ENCODE results near the gene RNGTT.
"Not testable (repeated sequence)": the region's sequence is repeated elsewhere in the genome, so short reads cannot be mapped to it uniquely, and the experiment has no call there.

Gene RNGTT

GRCh38 chr6:88913471-88913870 is 49.9 kb downstream of the RNGTT start:
- Histone ChIP-seq H3K9me2 (replicated peaks; ENCODE audit: low read depth, low read length) (no peaks in the 10 kb centered on the region), H4K20me1 (ENCODE audit: insufficient read depth, low read length, poor library complexity, severe bottlenecking) (peaks cover 22% of the 10 kb centered on the region), H3K9me3 (ENCODE audit: insufficient read depth, low read depth, low read length) (no peaks in the 10 kb centered on the region), H3F3A (ENCODE audit: low read depth) (peaks cover 6% of the 10 kb centered on the region; the same call in 1 of the 2 replicates), H3K36me3 (ENCODE audit: insufficient read depth, low read length) (peaks cover 5% of the 10 kb centered on the region; the same call in 1 of the 2 replicates), H3K4me3 (ENCODE audit: low read length, poor library complexity, severe bottlenecking) (no peak overlapping the region), H3K79me2 (ENCODE audit: insufficient read depth, low read length) (peaks cover 63% of the 10 kb centered on the region), H3K27me3 (ENCODE audit: insufficient read depth, low read length, poor library complexity, severe bottlenecking) (no peaks in the 10 kb centered on the region), H2AFZ (ENCODE audit: low read length) (no peak overlapping the region), H3K4me1 (ENCODE audit: insufficient read depth, low read length, poor library complexity, severe bottlenecking) (peaks cover 46% of the 10 kb centered on the region), H3K9ac (ENCODE audit: low read depth, low read length, poor library complexity, severe bottlenecking) (no peak overlapping the region), H3K4me2 (ENCODE audit: low read depth, low read length, poor library complexity, severe bottlenecking) (no peak overlapping the region)
- TF ChIP-seq EZH2phosphoT487 (IDR thresholded peaks at IDR 0.05; ENCODE audit: borderline replicate concordance) (no peak), CTCF (conservative IDR thresholded peaks at IDR 0.05; ENCODE audit: low read length) (no peak)

- H3K9me3 ChIP-seq (ENCODE audit: insufficient read depth, low read depth, low read length), result no peaks in the 10 kb centered on the region
- H2AFZ ChIP-seq (ENCODE audit: low read length), result no peak overlapping the region
- TF ChIP-seq EZH2phosphoT487 (IDR thresholded peaks at IDR 0.05; ENCODE audit: borderline replicate concordance), result no peak
- TF ChIP-seq CTCF (conservative IDR thresholded peaks at IDR 0.05; ENCODE audit: low read length), result no peak
- H3K4me1 ChIP-seq (ENCODE audit: insufficient read depth, low read length, poor library complexity, severe bottlenecking), result peaks cover 32% of the 10 kb centered on the region
- no peak overlapping the region for H3K4me2 ChIP-seq (ENCODE audit: low read depth, low read length, poor library complexity, severe bottlenecking)
- H3K36me3 ChIP-seq (ENCODE audit: insufficient read depth, low read length), result peaks cover 5% of the 10 kb centered on the region; the same call in 1 of the 2 replicates
- H4K20me1 ChIP-seq (ENCODE audit: insufficient read depth, low read length, poor library complexity, severe bottlenecking), result peaks cover 22% of the 10 kb centered on the region
- H3K79me2 ChIP-seq (ENCODE audit: insufficient read depth, low read length), result peaks cover 72% of the 10 kb centered on the region
- H3K4me3 ChIP-seq (ENCODE audit: low read length, poor library complexity, severe bottlenecking), result no peak overlapping the region
- H3F3A ChIP-seq (ENCODE audit: low read depth), result no peaks in the 10 kb centered on the region
- H3K27me3 ChIP-seq (ENCODE audit: insufficient read depth, low read length, poor library complexity, severe bottlenecking), result no peaks in the 10 kb centered on the region
- no peaks in the 10 kb centered on the region for H3K9me2 ChIP-seq (replicated peaks; ENCODE audit: low read depth, low read length)
- H3K9ac ChIP-seq (ENCODE audit: low read depth, low read length, poor library complexity, severe bottlenecking), result no peak overlapping the region
Observed at GRCh38 chr6:88910922-88911778, 52.3 kb downstream of the RNGTT start.

DNA sequence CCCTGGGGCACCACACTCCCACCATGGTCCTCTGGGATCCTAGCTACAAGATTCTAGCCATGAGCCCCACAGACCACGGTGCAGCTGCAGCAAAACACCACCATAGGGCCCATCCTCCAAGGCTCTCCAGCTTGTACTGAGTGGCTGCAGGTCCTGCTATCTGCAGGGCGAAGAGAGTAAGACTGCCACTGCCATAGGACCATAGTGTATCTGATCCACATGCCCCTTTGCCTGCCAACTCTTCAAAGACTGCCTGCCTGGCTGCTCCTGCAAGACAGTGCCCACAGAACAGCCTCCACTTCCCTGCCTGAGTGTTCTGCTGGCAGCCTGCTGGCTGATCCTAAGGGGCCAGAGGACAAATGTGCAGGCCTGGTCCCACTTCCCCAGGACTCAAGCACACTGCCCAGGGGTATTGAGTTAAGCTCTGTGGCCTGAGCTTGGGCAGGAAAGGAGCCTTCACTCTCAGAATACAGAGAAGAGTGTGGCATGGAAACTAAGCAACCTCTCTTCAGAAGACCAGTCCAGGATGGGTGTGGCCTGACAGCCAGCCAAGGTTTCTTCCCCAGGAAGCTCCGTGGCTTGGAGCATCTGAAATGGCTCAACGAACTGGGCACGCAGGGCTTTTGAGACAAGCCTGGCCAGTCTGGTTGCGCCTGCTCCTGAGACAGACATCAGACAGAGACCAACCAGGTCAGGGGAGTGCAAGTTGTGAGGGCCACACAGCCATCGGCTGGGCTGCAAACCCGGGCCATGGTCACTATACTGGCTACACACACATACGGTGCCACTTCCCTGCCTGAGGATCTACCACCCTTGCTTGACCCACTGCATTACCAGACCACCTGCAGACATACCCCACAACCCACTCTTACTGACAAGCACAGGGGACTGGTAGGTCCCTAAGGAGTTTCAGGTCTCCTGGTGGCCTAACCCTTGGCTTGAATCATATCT is 54.5 kb downstream of the RNGTT start:
- H3K27me3 ChIP-seq (ENCODE audit: insufficient read depth, low read length, poor library complexity, severe bottlenecking), result no peaks in the 10 kb centered on the region
- no peak overlapping the region for H3K4me3 ChIP-seq (ENCODE audit: low read length, poor library complexity, severe bottlenecking)
- H2AFZ ChIP-seq (ENCODE audit: low read length), result no peak overlapping the region
- peak overlapping the region; percentile 32 for H3K4me2 ChIP-seq (ENCODE audit: low read depth, low read length, poor library complexity, severe bottlenecking)
- peaks cover 14% of the 10 kb centered on the region for H4K20me1 ChIP-seq (ENCODE audit: insufficient read depth, low read length, poor library complexity, severe bottlenecking)
- no peaks in the 10 kb centered on the region for H3K9me2 ChIP-seq (replicated peaks; ENCODE audit: low read depth, low read length)
- peaks cover 20% of the 10 kb centered on the region for H3K36me3 ChIP-seq (ENCODE audit: insufficient read depth, low read length)
- H3K9me3 ChIP-seq (ENCODE audit: insufficient read depth, low read depth, low read length), result no peaks in the 10 kb centered on the region
- H3K79me2 ChIP-seq (ENCODE audit: insufficient read depth, low read length), result peaks cover 54% of the 10 kb centered on the region
- H3K4me1 ChIP-seq (ENCODE audit: insufficient read depth, low read length, poor library complexity, severe bottlenecking), result peaks cover 23% of the 10 kb centered on the region
- H3K9ac ChIP-seq (ENCODE audit: low read depth, low read length, poor library complexity, severe bottlenecking), result no peak overlapping the region
- TF ChIP-seq EZH2phosphoT487 (IDR thresholded peaks at IDR 0.05; ENCODE audit: borderline replicate concordance) (no peak), CTCF (conservative IDR thresholded peaks at IDR 0.05; ENCODE audit: low read length) (no peak)
- no peaks in the 10 kb centered on the region for H3F3A ChIP-seq (ENCODE audit: low read depth)

- not testable (repeated sequence) for H3K9ac ChIP-seq (ENCODE audit: low read depth, low read length, poor library complexity, severe bottlenecking); H2AFZ ChIP-seq (ENCODE audit: low read length); H3K4me3 ChIP-seq (ENCODE audit: low read length, poor library complexity, severe bottlenecking); H3K27me3 ChIP-seq (ENCODE audit: insufficient read depth, low read length, poor library complexity, severe bottlenecking); H3K9me2 ChIP-seq (replicated peaks; ENCODE audit: low read depth, low read length); H3K9me3 ChIP-seq (ENCODE audit: insufficient read depth, low read depth, low read length); H3F3A ChIP-seq (ENCODE audit: low read depth); H3K4me2 ChIP-seq (ENCODE audit: low read depth, low read length, poor library complexity, severe bottlenecking)
- Histone ChIP-seq H4K20me1 (ENCODE audit: insufficient read depth, low read length, poor library complexity, severe bottlenecking) (peaks cover 11% of the 10 kb centered on the region), H3K4me1 (ENCODE audit: insufficient read depth, low read length, poor library complexity, severe bottlenecking) (peaks cover 21% of the 10 kb centered on the region), H3K79me2 (ENCODE audit: insufficient read depth, low read length) (peaks cover 37% of the 10 kb centered on the region), H3K36me3 (ENCODE audit: insufficient read depth, low read length) (peaks cover 34% of the 10 kb centered on the region)
Observed at GRCh38 chr6:88907148-88907547, 56.3 kb downstream of the RNGTT start.

Measured in Loucy (cell line).